ENCODE measurements around the gene ERAS.
"Not testable (repeated sequence)": the region's sequence is repeated elsewhere in the genome, so short reads cannot be mapped to it uniquely, and the experiment has no call there.

The ERAS gene

GRCh38 chrX:48798318-48798717, 28.0 kb upstream of the ERAS start:
- DNase-seq (ENCODE audit: low spot score), result no peak

GRCh38 chrX:48800574-48801279, 25.6 kb upstream of the ERAS start:
- no peak for DNase-seq (ENCODE audit: low spot score)

DNA sequence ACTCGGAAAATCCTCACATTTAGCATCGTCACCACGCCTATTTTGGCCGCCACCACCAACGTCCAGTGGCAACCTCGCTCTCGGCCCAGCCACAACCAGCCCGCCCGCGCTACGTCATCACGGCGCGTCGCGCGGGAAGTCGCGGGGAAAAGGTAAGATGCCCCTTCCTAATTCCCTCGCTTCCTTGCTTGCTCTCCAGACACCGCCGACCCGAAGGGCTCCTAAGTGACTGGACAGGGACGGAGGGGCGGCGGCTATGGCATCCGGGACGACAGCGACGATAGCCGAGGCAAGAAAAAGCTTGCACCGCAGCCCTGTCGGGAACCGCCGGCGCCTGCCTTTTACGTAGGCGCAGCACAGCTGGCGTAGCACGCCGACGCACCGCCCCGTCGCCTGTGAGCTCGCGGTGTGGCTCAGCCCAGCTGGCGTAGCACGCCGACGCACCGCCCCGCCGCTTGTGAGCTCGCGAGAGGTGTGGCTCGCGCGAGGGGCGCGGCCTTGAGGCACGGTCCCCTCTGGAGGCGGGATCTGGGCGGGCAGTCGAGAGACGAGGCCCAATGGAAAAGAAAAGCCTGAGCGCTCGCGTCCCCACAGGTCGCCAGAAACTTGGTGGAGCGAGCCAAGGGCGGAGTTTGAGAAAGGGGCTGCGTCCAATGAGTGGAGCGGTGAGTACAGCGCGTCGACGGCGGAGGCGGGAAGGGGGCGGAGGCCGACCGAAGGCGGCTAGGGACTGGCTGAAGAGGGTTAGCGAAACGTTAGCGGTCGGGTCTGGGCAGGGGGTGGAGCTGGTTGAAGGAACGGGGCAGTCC, 24.8 kb upstream of the ERAS start, which contains the start of gene HDAC6:
HDAC6 (plus strand) TSS at position 788 of the 809 bp plus-strand sequence. CDS start 626 bp downstream, outside the sequence.
- DNase-seq (ENCODE audit: low spot score), result peak; percentile 92

DNA sequence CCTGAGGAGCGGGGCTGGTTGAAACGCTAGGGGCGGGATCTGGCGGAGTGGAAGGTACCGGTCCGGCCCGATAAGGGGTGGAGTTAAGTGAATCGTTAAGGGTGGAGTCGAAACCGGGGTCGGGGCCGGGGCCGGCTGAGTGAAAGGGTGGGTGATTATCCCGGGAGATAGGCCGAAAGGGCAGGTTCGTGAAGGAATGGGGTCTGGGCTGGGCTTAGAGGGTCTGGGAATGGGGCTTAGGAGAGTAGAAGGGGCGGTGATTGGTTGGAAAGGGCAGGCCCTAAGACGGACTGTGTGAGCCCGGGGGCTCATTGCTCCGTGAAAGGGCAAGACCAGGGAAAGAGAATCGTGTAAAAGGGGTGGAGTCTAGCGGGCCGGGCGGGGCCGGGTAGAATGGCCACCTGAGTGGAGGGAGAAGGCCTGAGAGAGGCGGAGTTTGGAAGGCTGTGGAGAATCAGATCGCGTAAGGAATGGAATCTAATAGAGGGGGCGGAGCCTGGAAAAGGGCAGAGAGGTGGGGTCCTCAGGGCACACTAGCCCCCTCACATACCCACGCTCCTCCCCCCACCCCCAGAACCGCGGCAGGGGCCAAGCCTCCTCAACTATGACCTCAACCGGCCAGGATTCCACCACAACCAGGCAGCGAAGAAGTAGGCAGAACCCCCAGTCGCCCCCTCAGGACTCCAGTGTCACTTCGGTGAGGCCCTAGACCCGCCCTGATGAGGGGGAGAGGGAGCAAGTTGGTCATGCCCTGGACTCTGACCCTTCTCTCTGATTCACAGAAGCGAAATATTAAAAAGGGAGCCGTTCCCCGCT, 24.0 kb upstream of the ERAS start:
- peak; percentile 73 for DNase-seq (ENCODE audit: low spot score)

GRCh38 chrX:48802905-48803200, 23.5 kb upstream of the ERAS start:
- no peak for DNase-seq (ENCODE audit: low spot score)

- DNase-seq (ENCODE audit: low spot score), result no peak
Measured at GRCh38 chrX:48806081-48806480, 20.2 kb upstream of the ERAS start.

GRCh38 chrX:48813644-48814043, 12.7 kb upstream of the ERAS start:
- no peak for DNase-seq (ENCODE audit: low spot score)

DNA sequence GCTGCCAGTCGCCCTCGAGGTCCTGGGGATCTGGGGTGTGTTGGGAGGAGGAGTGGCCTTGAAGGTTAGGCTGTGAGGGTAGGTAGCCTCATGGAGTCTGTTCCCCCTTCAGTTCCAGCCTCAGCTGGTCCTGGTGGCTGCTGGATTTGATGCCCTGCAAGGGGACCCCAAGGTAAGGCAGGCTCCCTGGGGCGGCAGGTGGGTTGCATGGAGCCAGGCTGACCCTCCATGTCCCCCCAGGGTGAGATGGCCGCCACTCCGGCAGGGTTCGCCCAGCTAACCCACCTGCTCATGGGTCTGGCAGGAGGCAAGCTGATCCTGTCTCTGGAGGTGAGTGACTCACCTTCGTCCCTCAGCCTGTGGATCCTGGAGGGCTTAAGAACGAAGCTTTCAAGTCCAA, 11.6 kb upstream of the ERAS start:
- no peak for DNase-seq (ENCODE audit: low spot score)

DNA sequence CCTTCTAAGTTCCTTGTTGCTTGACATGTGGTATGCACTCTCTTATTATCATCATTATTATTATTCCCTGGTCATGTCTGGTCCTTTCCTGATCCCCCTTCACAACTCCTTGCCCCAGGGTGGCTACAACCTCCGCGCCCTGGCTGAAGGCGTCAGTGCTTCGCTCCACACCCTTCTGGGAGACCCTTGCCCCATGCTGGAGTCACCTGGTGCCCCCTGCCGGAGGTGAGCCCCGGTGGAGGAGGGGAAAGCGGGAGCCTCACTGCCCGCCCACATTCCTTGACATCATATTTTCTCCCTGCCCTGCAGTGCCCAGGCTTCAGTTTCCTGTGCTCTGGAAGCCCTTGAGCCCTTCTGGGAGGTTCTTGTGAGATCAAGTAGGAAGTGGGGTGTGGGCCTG, 11.0 kb upstream of the ERAS start:
- no peak for DNase-seq (ENCODE audit: low spot score)

DNA sequence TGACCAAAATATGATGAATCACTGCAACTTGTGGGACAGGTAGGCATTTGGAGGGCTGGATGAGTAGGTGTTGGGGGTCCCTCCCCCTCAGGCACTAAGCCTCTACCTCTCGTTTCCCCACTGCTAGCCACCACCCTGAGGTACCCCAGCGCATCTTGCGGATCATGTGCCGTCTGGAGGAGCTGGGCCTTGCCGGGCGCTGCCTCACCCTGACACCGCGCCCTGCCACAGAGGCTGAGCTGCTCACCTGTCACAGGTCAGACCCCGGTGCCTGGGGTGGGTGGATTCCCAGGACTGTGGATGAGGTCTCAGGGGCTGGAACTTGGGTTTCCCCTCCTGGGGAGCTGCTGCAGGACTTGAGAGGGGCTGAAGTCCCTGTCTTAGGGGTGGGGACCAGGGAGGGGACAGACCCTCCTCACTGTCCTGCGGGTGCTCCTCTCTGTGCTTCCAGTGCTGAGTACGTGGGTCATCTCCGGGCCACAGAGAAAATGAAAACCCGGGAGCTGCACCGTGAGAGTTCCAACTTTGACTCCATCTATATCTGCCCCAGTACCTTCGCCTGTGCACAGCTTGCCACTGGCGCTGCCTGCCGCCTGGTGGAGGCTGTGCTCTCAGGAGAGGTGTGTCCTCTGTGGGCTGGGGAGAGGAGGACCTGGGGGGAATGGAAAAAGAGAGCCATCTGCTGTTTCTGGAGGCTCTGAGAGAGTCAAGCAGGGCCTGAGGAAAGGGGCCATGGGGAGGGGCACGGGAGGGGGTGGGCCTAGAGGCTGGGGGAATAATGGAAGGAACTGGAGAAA, 10.1 kb upstream of the ERAS start:
- DNase-seq (ENCODE audit: low spot score), result no peak

- DNase-seq (ENCODE audit: low spot score), result no peak
Measured at GRCh38 chrX:48818098-48818497, 8.2 kb upstream of the ERAS start.

GRCh38 chrX:48818866-48819265, 7.4 kb upstream of the ERAS start:
- DNase-seq (ENCODE audit: low spot score), result no peak

DNA sequence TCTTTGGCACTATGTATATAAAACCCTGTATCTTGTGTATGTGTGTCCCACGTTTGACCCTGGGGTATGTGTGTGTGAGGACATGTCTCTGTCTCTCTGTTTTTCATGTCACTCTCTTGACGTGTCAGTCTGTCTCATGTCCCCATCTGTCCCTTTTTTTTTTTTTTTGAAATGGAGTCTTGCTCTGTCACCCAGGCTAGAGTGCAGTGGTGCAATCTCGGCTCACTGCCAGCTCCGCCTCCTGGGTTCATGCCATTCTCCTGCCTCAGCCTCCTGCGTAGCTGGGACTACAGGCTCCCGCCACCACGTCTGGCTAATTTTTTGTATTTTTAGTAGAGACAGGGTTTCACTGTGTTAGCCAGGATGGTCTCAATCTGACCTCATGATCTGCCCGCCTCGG, 6.9 kb upstream of the ERAS start:
- DNase-seq (ENCODE audit: low spot score), result not testable (repeated sequence)

GRCh38 chrX:48823053-48823452, 3.3 kb upstream of the ERAS start:
- DNase-seq (ENCODE audit: low spot score), result no peak

DNA sequence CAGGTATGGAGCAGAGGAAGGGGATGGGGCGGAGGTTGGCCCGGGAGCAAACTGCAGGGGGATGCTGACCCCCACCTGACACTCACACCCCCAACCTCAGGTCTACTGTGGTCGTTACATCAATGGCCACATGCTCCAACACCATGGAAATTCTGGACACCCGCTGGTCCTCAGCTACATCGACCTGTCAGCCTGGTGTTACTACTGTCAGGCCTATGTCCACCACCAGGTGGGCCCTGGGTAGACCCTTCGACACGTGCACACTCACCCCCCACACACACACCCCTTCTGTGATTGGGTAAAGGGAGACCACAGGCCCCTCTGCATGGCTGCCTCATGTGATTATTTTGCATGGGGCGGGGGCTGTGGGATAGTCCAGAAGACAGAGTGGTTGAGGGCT, 2.2 kb upstream of the ERAS start:
- no peak for DNase-seq (ENCODE audit: low spot score)

- no peak for DNase-seq (ENCODE audit: low spot score)
Measured at GRCh38 chrX:48826876-48827653, 752 bp downstream of the ERAS start.

- no peak for DNase-seq (ENCODE audit: low spot score)
Measured at GRCh38 chrX:48827654-48827968, 1.3 kb downstream of the ERAS start.

GRCh38 chrX:48829016-48829735, 2.9 kb downstream of the ERAS start:
- DNase-seq (ENCODE audit: low spot score), result no peak

DNA sequence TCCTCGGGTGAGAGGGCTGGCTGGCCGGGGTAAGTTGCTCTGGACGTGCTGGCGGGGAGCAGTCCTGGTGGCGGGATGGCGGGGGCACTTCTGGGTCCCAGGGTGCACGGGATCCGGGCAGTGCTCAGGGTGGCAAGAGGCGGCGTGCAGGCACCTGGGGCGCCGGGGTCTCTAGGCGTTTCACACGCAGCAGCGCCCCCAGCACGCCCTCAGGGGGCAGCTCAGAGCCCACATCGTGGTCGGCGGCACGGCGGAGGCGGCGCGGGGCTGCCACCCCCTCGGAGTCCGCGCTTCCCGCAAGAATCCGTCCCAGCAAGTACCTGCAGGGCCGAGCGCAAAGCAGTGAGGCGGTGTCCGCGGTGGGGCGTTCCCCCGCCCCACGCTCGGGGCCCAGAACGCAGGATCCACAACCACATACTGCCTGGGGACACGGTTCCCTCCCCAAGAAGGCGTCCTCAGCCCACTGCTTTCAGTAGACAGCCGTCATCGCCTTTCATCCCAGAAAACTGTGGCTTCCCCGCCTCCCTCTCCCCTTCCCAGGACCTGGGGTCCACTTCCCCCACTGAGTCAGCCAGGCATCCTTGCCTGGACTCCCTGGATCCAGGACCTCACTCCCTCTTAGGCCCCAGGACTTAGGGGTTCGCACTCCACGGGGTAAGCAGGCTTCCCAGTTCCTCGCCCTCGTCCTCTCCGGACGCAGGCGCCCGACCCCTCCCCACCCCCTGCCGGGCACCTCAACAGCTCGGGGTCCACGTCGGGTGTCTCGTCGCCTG, 5.0 kb downstream of the ERAS start:
- no peak for DNase-seq (ENCODE audit: low spot score)

DNA sequence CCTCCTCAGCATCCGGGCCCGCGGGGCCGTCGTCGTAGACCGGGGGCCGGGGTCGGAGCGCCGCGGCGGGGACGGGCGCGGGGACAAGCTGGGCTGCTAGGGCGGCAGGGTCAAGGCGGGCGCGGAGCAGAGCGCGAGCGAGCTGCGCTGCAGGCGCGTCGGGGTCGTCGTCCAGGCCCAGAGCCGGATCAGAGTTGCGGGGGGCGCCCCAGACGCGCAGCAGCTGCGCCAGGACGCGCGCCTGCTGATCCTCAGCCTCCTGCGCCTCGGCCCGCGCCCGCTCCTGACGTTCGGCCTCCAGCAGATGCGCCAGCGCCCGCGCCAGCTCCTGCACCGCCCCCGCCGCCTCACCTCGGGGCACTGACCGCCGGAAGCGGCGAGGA, 5.6 kb downstream of the ERAS start:
- no peak for DNase-seq (ENCODE audit: low spot score)
